ENCODE measurements around the gene ZNF578. TPM values are rescaled to one million over a fixed set of nuclear protein-coding genes. Genes with fewer than 3 reads are reported as not detected.

ZNF578 gene
- total and polyA plus RNA-seq, 2 donors (not counting 3 experiments of a cell fraction or from before 2014, with no cell fraction given) = 0.46 to 1.00 TPM

GRCh38 chr19:52473655-52474350 is 20.4 kb downstream of the ZNF578 start:
- Histone ChIP-seq H3K79me2 (ENCODE audit: control insufficient read depth, insufficient read depth, low read length) (no peaks in the 10 kb centered on the region), H3K9me1 (replicated peaks; ENCODE audit: control insufficient read depth, extremely low read depth, insufficient read depth, low read length) (no peaks in the 10 kb centered on the region), H2AFZ (ENCODE audit: low read depth, low read length) (no peak overlapping the region), H3K4me2 (ENCODE audit: insufficient read depth, low read length) (no peak overlapping the region), H3K4me1 (ENCODE audit: control insufficient read depth, extremely low read depth, insufficient read depth, low read length) (no peaks in the 10 kb centered on the region), H3K9me3 (replicated peaks; ENCODE audit: control insufficient read depth, insufficient read depth, low read length) (peaks cover 25% of the 10 kb centered on the region), H3K4me3 (replicated peaks in 1 of 3; ENCODE audit: insufficient read depth in 1 of 3, low read depth in 1 of 3, low read length in 3 of 3) (no peak overlapping the region), H3K27ac (ENCODE audit: insufficient read depth, low read depth, low read length) (no peak overlapping the region), H3K27me3 (ENCODE audit: control insufficient read depth in 2 of 2, insufficient read depth in 2 of 2, low read length in 2 of 2) (no peaks in the 10 kb centered on the region), H4K20me1 (replicated peaks; ENCODE audit: control insufficient read depth, extremely low read depth, insufficient read depth, low read length) (no peaks in the 10 kb centered on the region), H3K9ac (replicated peaks; ENCODE audit: extremely low read depth, insufficient read depth, low read length) (no peak overlapping the region), H3K36me3 (ENCODE audit: control insufficient read depth in 2 of 2, extremely low read depth in 1 of 2, insufficient read depth in 2 of 2, low read length in 2 of 2) (no peaks in the 10 kb centered on the region)
- no peak for FAIRE-seq
- ChIA-PET CTCF (no interaction called here), POLR2A (no interaction called here)
- intact Hi-C loops (cut with micrococcal nuclease) (no loop called here), dilution Hi-C loops (cut with MboI; ENCODE audit: extremely low pct_ligation_motif_present, low sequenced_read_pairs) (no loop called here)
- DNase-seq (ENCODE audit: low read depth, low spot score) = no peak
- BruUV-seq (replicated peaks) = no TSS peak
- TF ChIP-seq MYC (IDR thresholded peaks at IDR 0.05; ENCODE audit: low read depth, low read length) = no peak
- TF ChIP-seq FOS (IDR thresholded peaks at IDR 0.05; ENCODE audit: borderline replicate concordance, insufficient read depth, low read length) = no peak
- TF ChIP-seq, protein P1, sequence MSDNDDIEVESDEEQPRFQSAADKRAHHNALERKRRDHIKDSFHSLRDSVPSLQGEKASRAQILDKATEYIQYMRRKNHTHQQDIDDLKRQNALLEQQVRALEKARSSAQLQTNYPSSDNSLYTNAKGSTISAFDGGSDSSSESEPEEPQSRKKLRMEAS (IDR thresholded peaks at IDR 0.05; ENCODE audit: insufficient read depth, insufficient read length) = no peak
- no peak for TF ChIP-seq CTCF (IDR thresholded peaks at IDR 0.05; ENCODE audit: extremely low read depth in 1 of 2, insufficient read depth in 1 of 2, low read depth in 1 of 2, low read length in 2 of 2)
- no peak for TF ChIP-seq GATA2 (IDR thresholded peaks at IDR 0.05; ENCODE audit: insufficient read depth, insufficient read length, low read depth, low read length)
- no peak for TF ChIP-seq EZH2 (IDR thresholded peaks at IDR 0.05; ENCODE audit: borderline replicate concordance, low read depth, low read length, severe bottlenecking)
- no peak for TF ChIP-seq JUN (IDR thresholded peaks at IDR 0.05; ENCODE audit: borderline replicate concordance, insufficient read depth, insufficient read length, low read depth)
- TF ChIP-seq POLR2AphosphoS5 (IDR thresholded peaks at IDR 0.05; ENCODE audit: insufficient read depth, low read depth, low read length) = no peak
- TF ChIP-seq POLR2A (IDR thresholded peaks at IDR 0.05; ENCODE audit: low read depth, low read length) = no peak
